Stimulated activated CD4-positive, alpha-beta T cell treated with anti-CD3 and anti-CD28 coated beads, Interleukin-12 subunit alpha, Interleukin-12 subunit beta, amount 100 ng/mL, for 4 hours (primary cell): Measurements from ENCODE around the gene DUSP7.

Source experiments
- DNase-seq: peaks from one replicate; pipeline ENCODE4 v3.0.0-alpha.2; 2020

DUSP7 gene

GRCh38 chr3:52065264-52065756 is 8.9 kb upstream of the DUSP7 start:
- no peak for DNase-seq

GRCh38 chr3:52064561-52064960 is 8.2 kb upstream of the DUSP7 start:
- DNase-seq: no peak

GRCh38 chr3:52063026-52063723 is 6.8 kb upstream of the DUSP7 start:
- no peak for DNase-seq

GRCh38 chr3:52062505-52062904 is 6.1 kb upstream of the DUSP7 start:
- no peak for DNase-seq

- DNase-seq: no peak
These were observed 4.9 kb upstream of the DUSP7 start for GRCh38 chr3:52061121-52061910.

- no peak for DNase-seq
These were observed 3.4 kb upstream of the DUSP7 start for GRCh38 chr3:52059781-52060180.

- no peak for DNase-seq
These were observed 1.6 kb upstream of the DUSP7 start for GRCh38 chr3:52057812-52058495.

- peak; percentile 99 for DNase-seq
These were observed 819 bp upstream of the DUSP7 start for GRCh38 chr3:52056968-52057811.

GRCh38 chr3:52055537-52056351 is 627 bp downstream of the DUSP7 start:
- peak; percentile 39 for DNase-seq

- DNase-seq: peak; percentile 13
These were observed 1.5 kb downstream of the DUSP7 start for GRCh38 chr3:52054661-52055511.

GRCh38 chr3:52053307-52054304 is 2.8 kb downstream of the DUSP7 start:
- peak; percentile 38 for DNase-seq

GRCh38 chr3:52052831-52053306 is 3.5 kb downstream of the DUSP7 start:
- peak; percentile 13 for DNase-seq

- no peak for DNase-seq
These were observed 4.9 kb downstream of the DUSP7 start for GRCh38 chr3:52051444-52051843.

- DNase-seq: no peak
These were observed 5.8 kb downstream of the DUSP7 start for GRCh38 chr3:52050571-52050970.

- no peak for DNase-seq
These were observed 6.9 kb downstream of the DUSP7 start for GRCh38 chr3:52049503-52049902.

- no peak for DNase-seq
These were observed 8.9 kb downstream of the DUSP7 start for GRCh38 chr3:52047295-52047960.

GRCh38 chr3:52046902-52047239 is 9.5 kb downstream of the DUSP7 start:
- no peak for DNase-seq

- DNase-seq: no peak
These were observed 10.0 kb downstream of the DUSP7 start for GRCh38 chr3:52046186-52046901.
